ENCODE data around the gene POLR1D.

Gene POLR1D

DNA sequence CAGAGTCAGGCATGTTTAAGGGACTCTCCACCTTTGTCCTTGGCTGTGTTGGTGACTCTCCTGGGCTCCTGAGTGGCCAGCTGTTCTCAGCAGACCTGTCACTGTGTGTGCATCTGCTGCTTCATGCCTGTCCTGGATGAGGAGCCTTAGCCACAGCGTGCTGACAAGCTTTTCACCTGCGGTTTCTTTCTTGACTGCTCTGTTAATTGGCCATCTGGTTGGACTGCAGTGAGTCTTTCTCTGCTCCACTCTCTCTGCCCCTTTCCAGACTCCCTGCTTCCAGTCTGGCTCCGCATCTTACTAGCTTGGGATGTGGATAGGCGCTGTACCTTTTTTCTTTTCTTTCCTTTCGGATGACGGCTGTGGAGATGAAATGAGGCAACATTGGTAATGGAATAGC, 38.8 kb downstream of the POLR1D start:
- intact Hi-C loops (cut with micrococcal nuclease), result no loop called here
- no peaks in the 10 kb centered on the region for H3K9me3 Mint-ChIP-seq
- H3K27ac Mint-ChIP-seq, result no peak overlapping the region
- H3K4me3 Mint-ChIP-seq, result no peak overlapping the region
- no peaks in the 10 kb centered on the region for H3K4me1 Mint-ChIP-seq (ENCODE audit: low read depth)
- H3K36me3 Mint-ChIP-seq (ENCODE audit: low read depth), result peaks cover 27% of the 10 kb centered on the region
- H3K27me3 Mint-ChIP-seq, result no peaks in the 10 kb centered on the region

DNA sequence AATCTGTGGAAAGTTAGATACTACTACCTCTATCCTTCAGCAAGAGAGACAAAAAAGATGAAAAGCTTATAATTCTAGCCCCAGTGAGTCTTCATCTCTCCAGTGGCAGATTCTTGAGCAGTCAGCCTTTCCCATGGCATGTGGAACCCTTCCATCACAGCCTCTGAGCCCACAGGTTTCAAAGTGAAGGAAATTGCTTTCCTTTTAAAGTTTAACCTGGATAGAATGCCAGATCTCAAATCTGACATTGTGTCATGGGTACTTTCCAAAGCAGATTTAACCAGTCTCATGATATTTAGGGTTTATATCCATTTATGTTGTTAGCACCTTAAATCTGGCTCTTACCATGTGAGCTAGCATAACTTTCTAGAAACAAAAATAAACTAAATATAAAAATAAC, 39.3 kb downstream of the POLR1D start:
- no peaks in the 10 kb centered on the region for H3K27me3 Mint-ChIP-seq
- intact Hi-C loops (cut with micrococcal nuclease), result no loop called here
- no peaks in the 10 kb centered on the region for H3K9me3 Mint-ChIP-seq
- no peak overlapping the region for H3K4me3 Mint-ChIP-seq
- no peaks in the 10 kb centered on the region for H3K4me1 Mint-ChIP-seq (ENCODE audit: low read depth)
- no peak overlapping the region for H3K27ac Mint-ChIP-seq
- peaks cover 32% of the 10 kb centered on the region for H3K36me3 Mint-ChIP-seq (ENCODE audit: low read depth)

DNA sequence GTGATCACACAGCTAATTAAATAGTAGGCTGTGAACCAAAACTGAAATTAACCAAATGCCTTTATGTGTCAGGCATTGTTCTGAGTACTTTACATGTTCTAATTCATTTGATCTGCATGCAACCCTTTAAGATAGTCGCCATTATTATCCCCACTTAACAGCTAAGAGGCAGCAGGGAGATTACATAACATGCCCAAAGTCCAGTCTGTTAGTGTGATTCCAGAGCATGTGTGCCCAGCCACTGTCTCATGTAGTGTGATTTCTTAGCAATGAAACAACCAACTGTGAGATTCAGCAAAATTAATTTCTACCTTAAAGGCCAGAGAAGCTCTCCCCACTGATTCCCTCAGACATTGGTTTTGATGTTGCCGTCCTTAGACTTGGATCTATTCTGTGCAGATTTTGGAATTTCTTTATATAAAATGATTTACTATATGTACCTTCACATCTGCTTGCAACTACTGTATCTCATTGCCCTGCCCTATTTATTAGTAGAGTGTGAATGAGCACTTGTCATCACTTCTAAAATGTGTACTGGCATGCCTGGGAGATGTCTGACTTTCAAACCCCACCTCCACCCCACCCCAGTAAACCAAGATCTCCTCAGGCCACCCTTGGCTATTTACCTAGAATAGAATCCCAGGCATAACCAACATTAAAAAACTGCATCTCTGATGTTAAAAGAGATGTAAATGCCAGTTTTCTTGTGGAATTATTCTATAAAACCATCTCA, 41.2 kb downstream of the POLR1D start:
- Mint-ChIP-seq H3K9me3 (no peaks in the 10 kb centered on the region), H3K36me3 (ENCODE audit: low read depth) (peaks cover 38% of the 10 kb centered on the region), H3K27ac (no peak overlapping the region), H3K4me3 (no peak overlapping the region), H3K27me3 (no peaks in the 10 kb centered on the region), H3K4me1 (ENCODE audit: low read depth) (no peaks in the 10 kb centered on the region)
- intact Hi-C loops (cut with micrococcal nuclease), result no loop called here

DNA sequence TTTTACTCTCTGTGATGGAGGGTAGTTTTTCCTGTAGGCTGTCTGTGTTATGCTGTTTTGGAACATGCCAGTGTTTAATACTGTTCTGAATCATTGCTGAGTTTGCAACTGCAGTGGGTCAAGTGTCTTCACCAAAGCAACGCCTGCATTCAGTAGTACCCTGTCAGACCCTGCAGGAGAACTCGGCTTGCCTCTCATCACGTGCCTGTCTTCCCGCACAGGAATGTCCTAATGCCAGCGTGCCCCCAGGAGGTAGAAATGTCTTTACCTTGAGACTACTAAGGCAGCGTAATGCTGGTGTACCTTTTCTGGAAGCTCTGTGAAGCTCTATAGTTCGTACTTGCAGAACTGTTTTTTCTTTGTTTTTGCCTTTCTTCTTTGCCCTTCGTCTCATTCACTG, 42.3 kb downstream of the POLR1D start:
- Mint-ChIP-seq H3K4me1 (ENCODE audit: low read depth) (no peaks in the 10 kb centered on the region), H3K9me3 (no peaks in the 10 kb centered on the region), H3K27me3 (no peaks in the 10 kb centered on the region), H3K4me3 (no peak overlapping the region), H3K36me3 (ENCODE audit: low read depth) (peaks cover 38% of the 10 kb centered on the region), H3K27ac (no peak overlapping the region)
- intact Hi-C loops (cut with micrococcal nuclease), result no loop called here

DNA sequence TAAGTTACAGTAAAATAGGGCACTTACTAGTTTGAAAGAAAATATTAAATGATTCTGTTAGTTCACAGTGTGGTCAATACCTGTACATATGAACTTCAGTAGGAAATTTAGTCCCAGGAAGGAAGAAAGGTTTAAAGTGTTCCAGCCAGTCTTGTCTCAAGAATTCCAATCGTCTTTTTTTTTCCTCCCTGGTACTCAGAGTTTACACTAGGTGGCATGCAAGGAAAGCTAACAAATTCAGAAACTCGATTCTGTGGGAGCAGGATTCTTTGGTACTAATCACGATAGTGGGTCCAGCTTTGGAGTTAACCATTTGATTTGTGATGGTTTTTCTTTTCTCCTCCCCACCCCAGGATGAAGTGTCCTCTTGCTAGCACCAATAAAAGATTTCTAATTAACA, 43.6 kb downstream of the POLR1D start:
- H3K27ac Mint-ChIP-seq, result no peak overlapping the region
- no peak overlapping the region for H3K4me3 Mint-ChIP-seq
- H3K9me3 Mint-ChIP-seq, result no peaks in the 10 kb centered on the region
- intact Hi-C loops (cut with micrococcal nuclease), result no loop called here
- peaks cover 29% of the 10 kb centered on the region for H3K36me3 Mint-ChIP-seq (ENCODE audit: low read depth)
- H3K4me1 Mint-ChIP-seq (ENCODE audit: low read depth), result no peaks in the 10 kb centered on the region
- no peaks in the 10 kb centered on the region for H3K27me3 Mint-ChIP-seq

DNA sequence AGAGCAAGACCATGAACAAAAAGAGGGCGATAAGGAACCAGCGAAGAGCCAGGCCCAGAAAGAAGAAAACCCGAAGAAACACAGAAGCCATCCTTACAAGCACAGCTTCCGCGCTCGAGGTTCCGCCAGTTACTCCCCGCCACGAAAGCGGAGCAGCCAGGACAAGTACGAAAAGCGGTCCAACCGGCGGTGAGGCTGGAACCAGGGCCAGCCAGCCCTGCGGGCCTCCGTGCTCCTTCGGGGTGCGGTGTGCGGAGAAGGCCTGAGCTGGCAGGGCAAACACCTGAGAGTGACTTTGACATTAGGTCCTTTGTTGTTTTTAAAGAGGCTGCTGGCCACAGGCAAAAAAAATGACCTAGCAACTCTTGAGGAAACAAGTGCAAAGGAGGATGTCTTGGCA, 44.1 kb downstream of the POLR1D start:
- intact Hi-C loops (cut with micrococcal nuclease), result no loop called here
- Mint-ChIP-seq H3K36me3 (ENCODE audit: low read depth) (peaks cover 25% of the 10 kb centered on the region), H3K27ac (no peak overlapping the region), H3K27me3 (no peaks in the 10 kb centered on the region), H3K4me3 (no peak overlapping the region), H3K9me3 (no peaks in the 10 kb centered on the region), H3K4me1 (ENCODE audit: low read depth) (no peaks in the 10 kb centered on the region)

DNA sequence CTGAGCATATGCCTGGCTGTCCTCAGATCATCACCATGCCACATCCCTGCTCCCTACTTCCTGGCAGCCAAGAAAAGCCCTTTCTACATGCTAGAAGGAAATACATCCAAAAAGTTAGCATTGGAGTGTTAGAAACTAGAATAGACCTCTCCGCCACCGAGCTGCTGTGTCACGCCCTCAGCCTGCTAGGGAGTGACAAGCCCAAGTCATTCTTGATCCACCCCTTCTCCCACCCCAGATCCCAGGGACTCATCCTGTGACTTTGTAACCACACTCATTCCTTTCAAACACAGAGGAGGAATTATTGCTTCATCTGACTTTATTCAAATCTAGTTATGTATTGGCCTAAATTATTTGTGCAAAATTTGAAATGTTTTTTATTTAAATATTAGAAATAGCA, 45.3 kb downstream of the POLR1D start:
- no peaks in the 10 kb centered on the region for H3K27me3 Mint-ChIP-seq
- H3K36me3 Mint-ChIP-seq (ENCODE audit: low read depth), result peaks cover 23% of the 10 kb centered on the region
- intact Hi-C loops (cut with micrococcal nuclease), result no loop called here
- no peak overlapping the region for H3K27ac Mint-ChIP-seq
- no peaks in the 10 kb centered on the region for H3K9me3 Mint-ChIP-seq
- H3K4me1 Mint-ChIP-seq (ENCODE audit: low read depth), result no peaks in the 10 kb centered on the region
- no peak overlapping the region for H3K4me3 Mint-ChIP-seq

DNA sequence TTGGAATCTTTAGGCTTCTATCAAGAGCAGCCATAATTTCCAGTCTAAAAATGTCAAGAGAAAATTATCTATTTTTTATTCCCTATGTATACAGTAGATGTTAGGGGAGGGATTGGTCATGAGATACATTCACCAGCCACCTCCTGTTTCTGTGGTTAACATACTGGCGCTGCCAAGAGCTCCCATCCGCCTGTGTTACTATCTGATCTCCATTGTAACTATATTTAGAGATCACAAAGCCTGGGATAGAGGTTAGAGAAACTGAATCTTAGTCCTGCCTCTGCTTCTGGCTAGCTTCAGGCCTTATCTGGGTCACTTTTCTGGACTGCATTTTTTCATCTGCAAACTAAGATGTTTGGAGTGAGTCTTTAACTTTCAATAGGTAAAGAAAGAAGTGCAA, 46.3 kb downstream of the POLR1D start:
- no peaks in the 10 kb centered on the region for H3K9me3 Mint-ChIP-seq
- intact Hi-C loops (cut with micrococcal nuclease), result no loop called here
- H3K27ac Mint-ChIP-seq, result no peak overlapping the region
- H3K4me3 Mint-ChIP-seq, result no peak overlapping the region
- peaks cover 23% of the 10 kb centered on the region for H3K36me3 Mint-ChIP-seq (ENCODE audit: low read depth)
- no peaks in the 10 kb centered on the region for H3K4me1 Mint-ChIP-seq (ENCODE audit: low read depth)
- no peaks in the 10 kb centered on the region for H3K27me3 Mint-ChIP-seq

DNA sequence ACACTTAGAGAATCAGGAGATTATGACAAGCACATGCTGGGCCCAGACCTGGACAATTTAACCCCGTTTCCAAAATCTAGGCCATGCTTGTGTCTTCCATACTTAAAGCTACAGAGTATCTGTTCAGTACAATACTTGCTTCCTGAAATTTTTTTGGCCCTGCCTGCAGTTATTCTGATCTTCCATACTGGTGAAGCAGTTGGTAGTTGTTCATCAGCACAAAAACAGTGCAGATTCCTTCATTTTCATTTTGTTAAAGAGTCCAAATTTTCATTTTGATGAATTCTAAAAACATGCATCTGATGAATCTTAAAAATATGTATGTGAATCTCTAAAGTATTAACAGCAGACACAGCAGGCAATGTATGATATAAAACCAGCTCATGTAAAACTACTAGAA, 49.2 kb downstream of the POLR1D start:
- Mint-ChIP-seq H3K27me3 (no peaks in the 10 kb centered on the region), H3K9me3 (no peaks in the 10 kb centered on the region), H3K4me3 (no peak overlapping the region), H3K4me1 (ENCODE audit: low read depth) (no peaks in the 10 kb centered on the region), H3K36me3 (ENCODE audit: low read depth) (peaks cover 15% of the 10 kb centered on the region), H3K27ac (no peak overlapping the region)
- intact Hi-C loops (cut with micrococcal nuclease), result no loop called here

DNA sequence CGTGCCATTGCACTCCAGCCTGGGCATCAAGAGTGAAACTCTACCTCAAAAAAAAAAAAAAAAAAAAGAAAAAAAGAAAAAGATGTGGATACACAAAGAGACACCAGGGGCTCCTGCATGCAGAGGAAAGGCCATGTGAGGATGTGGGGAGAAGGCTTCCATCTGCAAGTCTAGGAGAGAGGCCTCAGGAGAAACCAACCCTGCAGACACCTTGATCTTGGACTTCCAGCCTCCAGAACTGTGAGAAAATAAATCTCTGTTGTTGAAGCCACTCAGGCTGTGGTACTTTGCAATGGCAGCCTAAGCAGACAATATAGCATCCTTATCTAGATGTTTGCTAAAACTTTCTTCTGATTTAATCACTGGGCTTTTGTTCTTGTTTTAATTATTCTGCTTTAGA, 50.3 kb downstream of the POLR1D start:
- Mint-ChIP-seq H3K9me3 (no peaks in the 10 kb centered on the region), H3K27me3 (no peaks in the 10 kb centered on the region), H3K27ac (no peak overlapping the region), H3K36me3 (ENCODE audit: low read depth) (peaks cover 7% of the 10 kb centered on the region), H3K4me1 (ENCODE audit: low read depth) (no peaks in the 10 kb centered on the region), H3K4me3 (no peak overlapping the region)
- intact Hi-C loops (cut with micrococcal nuclease), result no loop called here

Measured in dendritic cell treated with granulocyte-macrophage colony-stimulating factor and Interleukin-4, amounts not matched to agents 40 ng/mL and 50 ng/mL, for 4 days (primary cell).